HCT116 (cell line): ENCODE measurements around the gene MED9. TPM values are rescaled to one million over a fixed set of nuclear protein-coding genes. Genes with fewer than 3 reads are reported as not detected.

Source experiments
- ATAC-seq: fragments of 200-7000 bp; cut with Tn5 transposase; 2 replicates; pipeline ENCODE4 v1.9.1; 2020; ENCODE audit warnings: mild to moderate bottlenecking, moderate library complexity
- BruUV-seq: library from RNA; stranded (reverse); fragments of 400-500 nt; replicated peaks from 2 replicates; lab custom pipeline; 2021; lab: Mats Ljungman, UMichigan
- CTCF ChIA-PET: fragments of 300-600 bp; sonication (Branson Sonifier 250); formaldehyde crosslinking; loops from one replicate; lab custom pipeline; 2021; ENCODE audit warnings: antibody characterized with exemption; lab: Charles Lee
- POLR2A ChIA-PET: fragments of 300-600, 350-600 bp; sonication (Branson Sonifier 250); formaldehyde crosslinking; loops from one replicate; lab custom pipeline; 2021; ENCODE audit warnings: antibody characterized with exemption; lab: Charles Lee
- RAD21 ChIA-PET, 2 experiments: fragments of 300-600 bp; sonication (Branson Sonifier 250); formaldehyde crosslinking; loops; one replicate each; lab custom pipeline; 2023; ENCODE audit warnings: low total read pairs in 2 of 2; ENCODE audit not compliant: uncharacterized antibody in 2 of 2, unreplicated experiment in 2 of 2, low non-redundant PET in 1 of 2; lab: Charles Lee
- DNase-seq: peaks from one replicate; pipeline ENCODE4 v3.0.0-alpha.2; 2010; ENCODE audit warnings: low read depth, low spot score
- H2AFZ ChIP-seq: fragments of 200-600 bp; shearing (Covaris generic), sonication (generic); 2 replicates; pipeline ENCODE4 v1.6.1; 2017; ENCODE audit warnings: low read depth, mixed run types, mixed read lengths, antibody characterized with exemption, low read length; ENCODE audit not compliant: poor library complexity, severe bottlenecking
- H3K27ac ChIP-seq: 2 replicates; pipeline ENCODE4 v1.5.1; 2012; ENCODE audit warnings: low read depth, low read length
- H3K27me3 ChIP-seq: fragments of 200-600 bp; sonication (generic); 2 replicates; pipeline ENCODE4 v1.6.1; 2016; ENCODE audit warnings: mixed run types, low read length, mixed read lengths; ENCODE audit not compliant: insufficient read depth
- H3K36me3 ChIP-seq, 2 experiments: fragments of 200-500 bp in 1 of 2; fragments of 200-600 bp in 1 of 2; sonication (Bioruptor generic) in 1 of 2; sonication (generic) in 1 of 2; 2 replicates each; pipeline versions ENCODE4 v1.5.1 to v1.6.1; 2014 to 2016; ENCODE audit warnings: low read length in 2 of 2, inconsistent platforms in 1 of 2, mixed read lengths in 1 of 2, mixed run types in 1 of 2; ENCODE audit not compliant: insufficient read depth in 2 of 2, control insufficient read depth in 1 of 2
- H3K4me1 ChIP-seq, 2 experiments: fragments of 200-600 bp in 1 of 2; sonication (generic) in 1 of 2; 2 replicates each; pipeline versions ENCODE4 v1.5.1 to v1.6.1; 2012 to 2017; ENCODE audit warnings: low read length in 2 of 2, inconsistent platforms in 1 of 2, mild to moderate bottlenecking in 1 of 2, mixed read lengths in 1 of 2, mixed run types in 1 of 2, moderate library complexity in 1 of 2; ENCODE audit not compliant: insufficient read depth in 2 of 2, control insufficient read depth in 1 of 2
- H3K4me2 ChIP-seq: fragments of 200-600 bp; sonication (generic); 2 replicates; pipeline ENCODE4 v1.6.1; 2017; ENCODE audit warnings: mixed run types, low read length, mixed read lengths
- H3K4me3 ChIP-seq, 2 experiments: fragments of 200-600 bp in 1 of 2; sonication (generic) in 1 of 2; replicated peaks in 1 of 2; 2 replicates each; pipeline ENCODE4 v1.5.1; 2011 to 2016; ENCODE audit warnings: low read length in 2 of 2, control low read depth in 1 of 2, low read depth in 1 of 2, mild to moderate bottlenecking in 1 of 2, mixed read lengths in 1 of 2, mixed run types in 1 of 2
- H3K79me2 ChIP-seq: fragments of 200-600 bp; sonication (generic); 2 replicates; pipeline ENCODE4 v1.6.1; 2017; ENCODE audit warnings: mild to moderate bottlenecking, mixed run types, low read length, moderate library complexity, mixed read lengths; ENCODE audit not compliant: insufficient read depth
- H3K9ac ChIP-seq: fragments of 200-600 bp; sonication (generic); 2 replicates; pipeline ENCODE4 v1.6.1; 2016; ENCODE audit warnings: low read length, mixed read lengths
- H3K9me2 ChIP-seq: fragments of 200-600 bp; sonication (generic), shearing (Covaris generic); 2 replicates; pipeline ENCODE4 v1.6.1; 2017; ENCODE audit warnings: mixed run types, mild to moderate bottlenecking, moderate library complexity; ENCODE audit not compliant: insufficient read depth
- H3K9me3 ChIP-seq, 2 experiments: fragments of 200-500 bp in 1 of 2; fragments of 200-600 bp in 1 of 2; sonication (Bioruptor generic) in 1 of 2; sonication (generic) in 1 of 2; 2 replicates each; pipeline ENCODE4 v1.6.1; 2014 to 2017; ENCODE audit warnings: low read length in 2 of 2, mixed read lengths in 2 of 2, inconsistent platforms in 1 of 2, low read depth in 1 of 2, mild to moderate bottlenecking in 1 of 2, mixed run types in 1 of 2, moderate library complexity in 1 of 2; ENCODE audit not compliant: control insufficient read depth in 1 of 2, insufficient read depth in 1 of 2
- H4K20me1 ChIP-seq: fragments of 200-600 bp; sonication (generic), shearing (Covaris generic); 2 replicates; pipeline ENCODE4 v1.6.1; 2017; ENCODE audit warnings: mixed run types, mild to moderate bottlenecking, moderate library complexity; ENCODE audit not compliant: insufficient read depth
- CTCF ChIP-seq, 3 experiments: fragments of 200-600 bp in 1 of 3; sonication (generic) in 1 of 3; IDR thresholded peaks in 2 of 3; conservative IDR thresholded peaks in 1 of 3; 2 replicates each; pipeline ENCODE4 v1.5.1; 2012 to 2017; ENCODE audit warnings: low read depth in 2 of 3, low read length in 2 of 3, antibody characterized with exemption in 1 of 3, borderline replicate concordance in 1 of 3, control low read depth in 1 of 3, mild to moderate bottlenecking in 1 of 3, mixed read lengths in 1 of 3, mixed run types in 1 of 3, moderate library complexity in 1 of 3; ENCODE audit not compliant: insufficient read depth in 1 of 3
- ELF1 ChIP-seq: IDR thresholded peaks from 2 replicates; pipeline ENCODE4 v1.6.1; 2012; ENCODE audit warnings: low read depth, borderline replicate concordance
- EZH2 ChIP-seq: fragments of 200-600 bp; sonication (generic); IDR thresholded peaks from 2 replicates; pipeline ENCODE4 v1.6.1; 2017; ENCODE audit warnings: antibody characterized with exemption, mixed run types
- EZH2phosphoT487 ChIP-seq: fragments of 200-600 bp; IDR thresholded peaks from 2 replicates; pipeline ENCODE4 v1.6.1; 2018; ENCODE audit warnings: antibody characterized with exemption, borderline replicate concordance
- FOSL1 ChIP-seq: IDR thresholded peaks from 2 replicates; pipeline ENCODE4 v1.6.1; 2012; ENCODE audit warnings: low read depth
- RAD21 ChIP-seq: IDR thresholded peaks from 2 replicates; pipeline ENCODE4 v1.6.1; 2012; ENCODE audit warnings: low read depth, mild to moderate bottlenecking
- SP1 ChIP-seq: IDR thresholded peaks from 2 replicates; pipeline ENCODE4 v1.6.1; 2012; ENCODE audit warnings: low read depth
- SRF ChIP-seq: IDR thresholded peaks from 2 replicates; pipeline ENCODE4 v1.6.1; 2012; ENCODE audit warnings: low read depth
- TCF7L2 ChIP-seq: IDR thresholded peaks from 2 replicates; pipeline ENCODE4 v1.7.0; 2011; ENCODE audit warnings: borderline replicate concordance, inconsistent platforms; ENCODE audit not compliant: insufficient read depth, insufficient read length; ENCODE audit errors: extremely low read depth
- YY1 ChIP-seq: IDR thresholded peaks from 2 replicates; pipeline ENCODE4 v1.6.1; 2011; ENCODE audit warnings: low read length, low read depth, moderate library complexity, mild to moderate bottlenecking; ENCODE audit not compliant: insufficient replicate concordance; ENCODE audit errors: extremely low read depth
- ZFX ChIP-seq: fragments of 450-650 bp; IDR thresholded peaks from 2 replicates; pipeline ENCODE4 v1.6.1; 2017
- intact Hi-C: fragments of 100-400 bp; cut with micrococcal nuclease; formaldehyde crosslinking; loops from 2 replicates; pipeline ENCODE4 v1.10.0; 2022
- total RNA-seq: library from RNA; stranded (reverse); gene quantifications from one replicate; pipeline ENCODE4 v1.2.1, GENCODE V29; 2021; ENCODE audit not compliant: unreplicated experiment

The MED9 gene
- total RNA-seq, 1 experiment from 2014 or later: 13.9 TPM

GRCh38 chr17:17510456-17511292 lies 33.9 kb downstream of the MED9 start:
- ChIA-PET RAD21 (no interaction called here), POLR2A (interaction anchor here (1.4 kb wide), 1 partner anchor 14 kb away, joined by 3 read pairs; no protein-coding TSS in a partner anchor), CTCF (interaction anchor here (2.9 kb wide), 1 partner anchor 14 kb away, joined by 19 read pairs; the partner anchor contains the start of gene RASD1)
- H4K20me1 ChIP-seq: no peaks in the 10 kb centered on the region
- H3K27ac ChIP-seq: no peak overlapping the region; the same call in 1 of the 2 replicates
- ATAC-seq (no peak), DNase-seq (no peak)
- TF ChIP-seq SRF (no peak), RAD21 (no peak), CTCF (IDR thresholded peaks at IDR 0.05 in 2 of 3, conservative IDR thresholded peaks at IDR 0.05 in 1 of 3; ENCODE audit: borderline replicate concordance in 1 of 3, insufficient read depth in 1 of 3, low read depth in 2 of 3, low read length in 2 of 3) (no peak), TCF7L2 (no peak), FOSL1 (no peak), EZH2phosphoT487 (no peak), SP1 (no peak), YY1 (no peak), ZFX (no peak), EZH2 (no peak), ELF1 (no peak)
- H3K36me3 ChIP-seq: no peaks in the 10 kb centered on the region
- H3K9me2 ChIP-seq: no peaks in the 10 kb centered on the region
- peak overlapping the region; percentile 11; the same call in 1 of the 2 replicates for H3K4me2 ChIP-seq
- BruUV-seq: no TSS peak
- H3K9me3 ChIP-seq: no peaks in the 10 kb centered on the region
- peaks cover 5 to 33% of the 10 kb centered on the region in 2 experiments; a peak in 3 of 4 replicates for H3K4me1 ChIP-seq
- no peak overlapping the region for H2AFZ ChIP-seq
- intact Hi-C loops: no loop called here
- H3K4me3 ChIP-seq: no peak overlapping the region
- H3K27me3 ChIP-seq: no peaks in the 10 kb centered on the region
- no peak overlapping the region for H3K9ac ChIP-seq
- no peaks in the 10 kb centered on the region for H3K79me2 ChIP-seq
